ENCODE results near the gene PRKCA.

- TF ChIP-seq EZH2 (IDR thresholded peaks at IDR 0.05) (no peak), POLR2AphosphoS5 (IDR thresholded peaks at IDR 0.05; ENCODE audit: borderline replicate concordance, low read depth, low read length) (no peak), FOXP2 (optimal IDR thresholded peaks at IDR 0.05; ENCODE audit: control extremely low read depth, extremely low read length, insufficient read depth) (no peak)
These were observed 364.7 kb downstream of the PRKCA start for GRCh38 chr17:66667090-66667489.

Measured in SK-N-MC (cell line).